Calu3 (cell line): ENCODE data around the gene DRC7. TPM values are rescaled to one million over a fixed set of nuclear protein-coding genes. Genes with fewer than 3 reads are reported as not detected.
"Not testable (repeated sequence)": the region's sequence is repeated elsewhere in the genome, so short reads cannot be mapped to it uniquely, and the experiment has no call there.

Source experiments
- BruUV-seq: library from RNA; stranded (reverse); fragments of 400-500 nt; replicated peaks from 2 replicates; lab custom pipeline; 2021; lab: Mats Ljungman, UMichigan
- CTCF ChIA-PET: fragments of 300-600 bp; sonication (Branson Sonifier 250); formaldehyde crosslinking; loops from one replicate; lab custom pipeline; 2022; ENCODE audit warnings: antibody characterized with exemption; lab: Charles Lee
- DNase-seq: peaks from one replicate; pipeline ENCODE4 v3.0.0; 2022
- H3K27ac Mint-ChIP-seq: one replicate; pipeline ENCODE4 v1.8.0; 2022; ENCODE audit warnings: mixed read lengths; ENCODE audit not compliant: unreplicated experiment
- H3K27me3 Mint-ChIP-seq: one replicate; pipeline ENCODE4 v1.8.0; 2022; ENCODE audit warnings: mixed read lengths; ENCODE audit not compliant: unreplicated experiment
- H3K36me3 Mint-ChIP-seq: one replicate; pipeline ENCODE4 v1.8.0; 2022; ENCODE audit warnings: mild to moderate bottlenecking, moderate library complexity, mixed read lengths; ENCODE audit not compliant: insufficient read depth, unreplicated experiment
- H3K4me1 Mint-ChIP-seq: one replicate; pipeline ENCODE4 v1.8.0; 2022; ENCODE audit warnings: mild to moderate bottlenecking, low read depth, mixed read lengths; ENCODE audit not compliant: unreplicated experiment
- H3K4me3 Mint-ChIP-seq: one replicate; pipeline ENCODE4 v1.8.0; 2022; ENCODE audit warnings: mild to moderate bottlenecking, low read depth, moderate library complexity, mixed read lengths; ENCODE audit not compliant: unreplicated experiment
- H3K9me3 Mint-ChIP-seq: one replicate; pipeline ENCODE4 v1.8.0; 2022; ENCODE audit warnings: low read depth, mixed read lengths; ENCODE audit not compliant: unreplicated experiment
- CTCF ChIP-seq: fragments of 200-600 bp; IDR thresholded peaks from one replicate; pipeline ENCODE4 v1.8.0; 2022; ENCODE audit warnings: antibody characterized with exemption; ENCODE audit not compliant: unreplicated experiment
- intact Hi-C: fragments of 100-400 bp; cut with micrococcal nuclease; formaldehyde crosslinking; loops from one replicate; pipeline ENCODE4 v1.10.0; 2022; ENCODE audit not compliant: unreplicated experiment
- total RNA-seq: library from RNA; stranded (reverse); gene quantifications from 2 replicates; pipeline ENCODE4 v1.2.3, GENCODE V29; 2022

DRC7 gene
- total RNA-seq, 1 experiment from 2014 or later, result not detected

GRCh38 chr16:57744642-57744903, 50.0 kb downstream of the DRC7 start:
- TF ChIP-seq CTCF, result no peak
- no peaks in the 10 kb centered on the region for H3K27me3 Mint-ChIP-seq
- H3K27ac Mint-ChIP-seq, result no peak overlapping the region
- no peaks in the 10 kb centered on the region for H3K4me1 Mint-ChIP-seq
- no peaks in the 10 kb centered on the region for H3K36me3 Mint-ChIP-seq
- CTCF ChIA-PET, result no interaction called here
- no TSS peak for BruUV-seq
- intact Hi-C loops, result no loop called here
- H3K4me3 Mint-ChIP-seq, result no peak overlapping the region
- no peak for DNase-seq
- H3K9me3 Mint-ChIP-seq, result no peaks in the 10 kb centered on the region

- intact Hi-C loops, result no loop called here
- no peak for DNase-seq
- CTCF ChIA-PET, result no interaction called here
- BruUV-seq, result no TSS peak
- no peaks in the 10 kb centered on the region for H3K27me3 Mint-ChIP-seq
- no peak overlapping the region for H3K27ac Mint-ChIP-seq
- no peaks in the 10 kb centered on the region for H3K4me1 Mint-ChIP-seq
- no peaks in the 10 kb centered on the region for H3K9me3 Mint-ChIP-seq
- no peak overlapping the region for H3K4me3 Mint-ChIP-seq
- no peak for TF ChIP-seq CTCF
- no peaks in the 10 kb centered on the region for H3K36me3 Mint-ChIP-seq
Observed at GRCh38 chr16:57745768-57746167, 51.2 kb downstream of the DRC7 start.

- H3K36me3 Mint-ChIP-seq, CTCF ChIA-PET, intact Hi-C loops, H3K4me1 Mint-ChIP-seq, DNase-seq, H3K27ac Mint-ChIP-seq, H3K27me3 Mint-ChIP-seq, BruUV-seq, H3K9me3 Mint-ChIP-seq, H3K4me3 Mint-ChIP-seq: not testable (repeated sequence)
Observed at GRCh38 chr16:57746316-57746715, 51.7 kb downstream of the DRC7 start.

GRCh38 chr16:57747091-57747490, 52.5 kb downstream of the DRC7 start:
- Mint-ChIP-seq H3K4me1 (no peaks in the 10 kb centered on the region), H3K4me3 (no peak overlapping the region), H3K27ac (no peak overlapping the region), H3K36me3 (no peaks in the 10 kb centered on the region), H3K27me3 (no peaks in the 10 kb centered on the region), H3K9me3 (no peaks in the 10 kb centered on the region)
- DNase-seq, result no peak
- intact Hi-C loops, result no loop called here
- no TSS peak for BruUV-seq
- TF ChIP-seq CTCF, result no peak
- CTCF ChIA-PET, result no interaction called here

- BruUV-seq, result no TSS peak
- H3K4me3 Mint-ChIP-seq, result no peak overlapping the region
- H3K4me1 Mint-ChIP-seq, result no peaks in the 10 kb centered on the region
- no peaks in the 10 kb centered on the region for H3K27me3 Mint-ChIP-seq
- H3K27ac Mint-ChIP-seq, result no peak overlapping the region
- no peak for TF ChIP-seq CTCF
- H3K36me3 Mint-ChIP-seq, result no peaks in the 10 kb centered on the region
- intact Hi-C loops, result no loop called here
- DNase-seq, result no peak
- CTCF ChIA-PET, result no interaction called here
- no peaks in the 10 kb centered on the region for H3K9me3 Mint-ChIP-seq
Observed at GRCh38 chr16:57747496-57747895, 52.9 kb downstream of the DRC7 start.
